Smooth muscle cell (in vitro differentiated cells): Measurements from ENCODE around the gene NANOS3. TPM values are rescaled to one million over a fixed set of nuclear protein-coding genes. Genes with fewer than 3 reads are reported as not detected.

Source experiments
- DNase-seq: peaks from one replicate; lab custom pipeline; 2025; ENCODE audit not compliant: unreplicated experiment; lab: John Stamatoyannopoulos, UW
- H2AFZ ChIP-seq: fragments of 200-600 bp; sonication (generic); 2 replicates; pipeline ENCODE4 v1.6.0; 2016; ENCODE audit warnings: antibody characterized with exemption, low read depth, mild to moderate bottlenecking
- H3F3A ChIP-seq: fragments of 200-600 bp; sonication (generic); 2 replicates; pipeline ENCODE4 v1.6.0; 2017; ENCODE audit warnings: antibody characterized with exemption, low read depth
- H3K27ac ChIP-seq: fragments of 200-600 bp; sonication (generic); 2 replicates; pipeline ENCODE4 v1.5.1; 2016; ENCODE audit warnings: low read depth, mild to moderate bottlenecking
- H3K27me3 ChIP-seq: fragments of 200-600 bp; sonication (generic); 2 replicates; pipeline ENCODE4 v1.6.1; 2016; ENCODE audit warnings: low read depth, mild to moderate bottlenecking
- H3K36me3 ChIP-seq: fragments of 200-600 bp; sonication (generic); 2 replicates; pipeline ENCODE4 v1.5.1; 2016; ENCODE audit warnings: low read depth
- H3K4me1 ChIP-seq: fragments of 200-600 bp; sonication (generic); 2 replicates; pipeline ENCODE4 v1.5.1; 2016; ENCODE audit warnings: low read depth
- H3K4me2 ChIP-seq: fragments of 200-600 bp; sonication (generic); 2 replicates; pipeline ENCODE4 v1.6.0; 2016; ENCODE audit warnings: mild to moderate bottlenecking
- H3K4me3 ChIP-seq: fragments of 200-600 bp; sonication (generic); 2 replicates; pipeline ENCODE4 v1.5.1; 2016; ENCODE audit warnings: mild to moderate bottlenecking
- H3K79me2 ChIP-seq: fragments of 200-600 bp; sonication (generic); 2 replicates; pipeline ENCODE4 v1.6.0; 2016; ENCODE audit warnings: low read depth, mild to moderate bottlenecking
- H3K9ac ChIP-seq: fragments of 200-600 bp; sonication (generic); 2 replicates; pipeline ENCODE4 v1.6.0; 2016; ENCODE audit warnings: low read depth
- H3K9me3 ChIP-seq: fragments of 200-600 bp; sonication (generic); replicated peaks from 2 replicates; pipeline ENCODE4 v1.5.1; 2016; ENCODE audit warnings: low read depth
- H4K20me1 ChIP-seq: fragments of 200-600 bp; sonication (generic); 2 replicates; pipeline ENCODE4 v1.6.0; 2016; ENCODE audit warnings: low read depth
- WGBS: methylation state at CpG from one replicate; pipeline ENCODE4 v1.1.7; 2016; ENCODE audit warnings: low lambda C conversion rate; 5-methylcytosine and 5-hydroxymethylcytosine counted together
- polyA plus RNA-seq: library from polyadenylated mRNA; unstranded; fragments of >200 nt; fragmentation: Nextera tagmentation; extraction: Ambion mirVana; gene quantifications from 2 replicates; pipeline ENCODE4 v1.2.1, GENCODE V29; 2016
- total RNA-seq: library from RNA; depleted of rRNA; stranded (reverse); fragments of >200 nt; gene quantifications from 2 replicates; pipeline ENCODE4 v1.2.3, GENCODE V29; 2014
- TF ChIP-seq, protein P1 (sequence below): fragments of 200-600 bp; sonication (generic); IDR thresholded peaks from 2 replicates; pipeline ENCODE4 v1.5.1; 2017; ENCODE audit warnings: borderline replicate concordance, mild to moderate bottlenecking, antibody characterized with exemption; ENCODE audit not compliant: insufficient read depth, poor library complexity, severe bottlenecking

Gene NANOS3
- total and polyA plus RNA-seq, 2 experiments from 2014 or later, result 2.7 TPM; not detected in 1

DNA sequence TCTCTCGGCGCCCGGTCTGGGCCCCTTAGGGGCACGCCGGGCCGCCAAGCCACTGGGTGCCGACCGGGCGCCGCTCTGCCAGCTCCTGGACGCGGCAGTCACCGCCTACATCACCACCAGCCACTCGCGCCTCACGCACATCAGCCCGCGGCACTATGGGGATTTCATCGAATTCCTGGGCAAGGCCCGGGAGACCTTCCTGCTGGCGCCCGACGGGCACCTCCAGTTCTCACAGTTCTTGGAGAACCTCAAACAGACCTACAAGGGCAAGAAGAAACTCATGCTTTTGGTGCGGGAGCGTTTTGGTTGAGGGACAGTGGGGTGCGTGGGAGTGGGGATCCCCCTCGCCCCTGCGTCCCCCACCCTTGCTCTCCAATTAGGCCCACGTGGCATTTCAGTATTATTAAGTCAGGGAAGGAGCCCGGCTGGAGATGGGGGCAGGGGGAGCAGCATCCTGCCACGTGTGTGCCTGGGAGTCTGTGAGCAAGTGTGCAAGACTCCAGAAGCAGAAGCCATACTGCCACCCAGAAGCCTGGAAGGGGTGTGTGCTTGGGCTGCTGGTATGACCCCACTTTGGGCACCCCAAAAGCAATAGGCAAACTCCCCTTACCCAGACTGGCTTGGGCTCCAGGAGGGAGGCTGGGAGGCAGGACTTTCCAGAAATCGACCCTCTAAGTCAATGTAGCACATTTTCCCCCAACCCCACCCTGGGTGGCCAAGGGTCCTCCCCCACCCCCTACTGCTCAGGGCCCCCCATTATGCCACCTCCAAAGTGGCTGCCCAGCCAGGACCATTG is 46.0 kb upstream of the NANOS3 start:
- 93% methylated on average over 31 of the region's 32 CpGs for WGBS
- H3K27me3 ChIP-seq, result no peaks in the 10 kb centered on the region
- DNase-seq, result peak; percentile 46
- H3K4me1 ChIP-seq, result no peaks in the 10 kb centered on the region
- H3K9me3 ChIP-seq, result no peaks in the 10 kb centered on the region
- no peak overlapping the region for H3K4me3 ChIP-seq
- H3K4me2 ChIP-seq, result no peak overlapping the region
- H3K27ac ChIP-seq, result no peak overlapping the region
- peaks cover 44% of the 10 kb centered on the region for H3F3A ChIP-seq
- no peak overlapping the region for H2AFZ ChIP-seq
- H3K9ac ChIP-seq, result no peak overlapping the region
- no peaks in the 10 kb centered on the region for H3K36me3 ChIP-seq
- TF ChIP-seq, protein P1, sequence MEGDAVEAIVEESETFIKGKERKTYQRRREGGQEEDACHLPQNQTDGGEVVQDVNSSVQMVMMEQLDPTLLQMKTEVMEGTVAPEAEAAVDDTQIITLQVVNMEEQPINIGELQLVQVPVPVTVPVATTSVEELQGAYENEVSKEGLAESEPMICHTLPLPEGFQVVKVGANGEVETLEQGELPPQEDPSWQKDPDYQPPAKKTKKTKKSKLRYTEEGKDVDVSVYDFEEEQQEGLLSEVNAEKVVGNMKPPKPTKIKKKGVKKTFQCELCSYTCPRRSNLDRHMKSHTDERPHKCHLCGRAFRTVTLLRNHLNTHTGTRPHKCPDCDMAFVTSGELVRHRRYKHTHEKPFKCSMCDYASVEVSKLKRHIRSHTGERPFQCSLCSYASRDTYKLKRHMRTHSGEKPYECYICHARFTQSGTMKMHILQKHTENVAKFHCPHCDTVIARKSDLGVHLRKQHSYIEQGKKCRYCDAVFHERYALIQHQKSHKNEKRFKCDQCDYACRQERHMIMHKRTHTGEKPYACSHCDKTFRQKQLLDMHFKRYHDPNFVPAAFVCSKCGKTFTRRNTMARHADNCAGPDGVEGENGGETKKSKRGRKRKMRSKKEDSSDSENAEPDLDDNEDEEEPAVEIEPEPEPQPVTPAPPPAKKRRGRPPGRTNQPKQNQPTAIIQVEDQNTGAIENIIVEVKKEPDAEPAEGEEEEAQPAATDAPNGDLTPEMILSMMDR, result no peak
- peaks cover 97% of the 10 kb centered on the region for H4K20me1 ChIP-seq
- H3K79me2 ChIP-seq, result peaks cover 4% of the 10 kb centered on the region

DNA sequence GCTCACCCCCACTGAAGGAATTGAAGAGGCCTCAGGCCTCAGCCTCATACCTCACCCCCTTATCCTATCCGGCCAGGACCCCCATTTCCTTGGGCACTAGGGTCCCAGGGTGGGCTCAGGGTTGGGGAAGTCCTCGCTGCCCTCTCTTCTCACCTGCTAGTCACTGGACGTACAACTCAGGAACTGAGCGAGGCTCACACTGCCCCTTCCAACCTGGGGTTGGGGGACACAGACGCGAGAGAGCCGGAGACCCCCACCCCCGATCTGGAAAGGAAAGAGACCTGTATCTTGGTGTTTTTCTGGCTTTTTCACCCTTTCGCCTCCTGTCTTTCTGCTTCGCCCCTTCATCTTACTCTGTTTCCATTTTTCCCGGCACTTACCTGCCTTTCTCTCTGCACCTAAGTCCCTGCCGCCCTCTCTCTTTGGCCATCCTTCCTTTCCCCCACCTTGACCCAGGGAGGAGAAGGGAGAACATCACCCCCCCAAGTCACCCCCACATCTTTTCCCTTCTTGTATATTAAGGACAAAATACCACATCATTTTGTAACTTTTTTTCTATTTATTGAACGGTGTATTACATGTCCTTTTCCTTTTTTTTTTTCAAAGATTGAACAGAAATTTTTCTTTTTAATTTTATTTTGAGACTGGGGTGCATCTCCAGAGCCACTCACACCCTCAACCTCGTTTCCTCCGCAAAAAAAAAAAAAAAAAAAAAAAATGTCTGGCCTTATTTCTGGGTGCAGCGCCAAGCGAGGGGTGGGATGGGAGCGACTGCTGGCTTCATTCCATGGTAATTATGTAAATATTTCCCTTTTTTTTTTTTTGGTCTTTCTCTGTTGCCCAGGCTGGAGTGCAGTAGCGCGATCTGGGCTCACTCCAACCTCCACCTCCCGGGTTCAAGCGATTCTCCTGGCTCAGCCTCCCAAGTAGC is 45.1 kb upstream of the NANOS3 start:
- peaks cover 13% of the 10 kb centered on the region for H3K79me2 ChIP-seq
- no peak overlapping the region for H3K9ac ChIP-seq
- peaks cover 52% of the 10 kb centered on the region for H3F3A ChIP-seq
- H3K4me3 ChIP-seq, result no peak overlapping the region
- H3K36me3 ChIP-seq, result no peaks in the 10 kb centered on the region
- no peaks in the 10 kb centered on the region for H3K9me3 ChIP-seq
- TF ChIP-seq, protein P1, result no peak
- peak overlapping the region; percentile 100 for H3K27ac ChIP-seq
- no peaks in the 10 kb centered on the region for H3K27me3 ChIP-seq
- no peak overlapping the region for H2AFZ ChIP-seq
- DNase-seq, result no peak
- H4K20me1 ChIP-seq, result peaks cover 98% of the 10 kb centered on the region
- no peaks in the 10 kb centered on the region for H3K4me1 ChIP-seq
- 95% methylated on average over 22 of the region's 22 CpGs for WGBS
- no peak overlapping the region for H3K4me2 ChIP-seq

DNA sequence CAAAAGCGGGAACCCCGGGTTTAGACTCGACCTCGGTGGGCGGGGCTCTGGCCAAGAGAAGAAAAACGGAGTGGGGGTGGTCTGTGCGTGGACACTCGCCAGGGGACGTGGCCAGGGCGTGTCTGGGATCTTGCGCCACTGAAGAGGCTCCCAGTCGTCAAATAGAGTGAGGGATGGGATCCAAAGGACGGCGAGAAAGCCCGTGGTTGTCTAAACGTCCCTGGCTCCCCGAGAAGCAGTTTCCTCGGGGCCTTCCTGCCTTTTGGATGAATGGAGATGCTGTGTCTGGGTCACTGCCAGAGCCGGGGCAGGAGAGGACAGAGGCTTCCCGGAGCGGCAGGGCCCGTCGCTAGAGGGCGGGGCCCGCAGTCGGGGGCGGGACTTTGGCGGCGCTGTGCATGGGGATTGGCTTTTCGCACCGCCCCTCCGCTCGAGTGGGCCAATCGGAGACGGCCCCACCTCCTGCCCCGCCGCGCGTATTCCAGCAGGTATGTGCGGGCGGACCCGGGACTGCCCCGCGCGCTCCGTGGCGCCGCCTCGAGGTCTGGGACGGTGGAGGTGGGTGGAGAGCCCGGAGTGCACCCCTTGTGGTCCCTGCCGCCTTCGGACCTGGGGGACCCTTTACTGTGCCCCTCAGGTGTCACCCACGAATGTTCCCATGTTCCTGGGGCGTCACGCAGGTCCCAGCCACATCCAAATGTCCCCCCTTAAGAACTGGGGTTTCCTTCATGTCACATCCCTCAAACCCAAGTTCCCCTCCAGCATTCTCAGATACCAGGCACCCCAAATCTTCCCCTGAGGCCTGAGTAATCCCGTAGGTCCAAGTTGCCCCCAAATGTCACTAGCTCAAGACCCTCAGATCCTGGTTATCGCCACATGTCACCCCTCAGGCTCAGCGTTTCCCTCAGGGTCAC is 43.3 kb upstream of the NANOS3 start:
- Histone ChIP-seq H4K20me1 (peaks cover 99% of the 10 kb centered on the region), H3F3A (peaks cover 58% of the 10 kb centered on the region), H3K27me3 (no peaks in the 10 kb centered on the region), H3K4me3 (peak overlapping the region; percentile 34), H3K4me2 (peak overlapping the region; percentile 9), H3K9me3 (no peaks in the 10 kb centered on the region), H2AFZ (no peak overlapping the region), H3K4me1 (no peaks in the 10 kb centered on the region), H3K79me2 (peaks cover 31% of the 10 kb centered on the region), H3K27ac (peak overlapping the region; percentile 100), H3K36me3 (no peaks in the 10 kb centered on the region), H3K9ac (no peak overlapping the region)
- TF ChIP-seq, protein P1, result no peak
- WGBS, result 20% methylated on average over 43 of the region's 59 CpGs
- DNase-seq, result peak; percentile 79
